T-helper 9 cell (primary cell): ENCODE data around the gene IP6K3.
A peak's percentile ranks its signal among the peaks of the same experiment; 100 is the strongest.

ENCODE experiments used
- DNase-seq: peaks from one replicate; pipeline ENCODE4 v3.0.0-alpha.2; 2020

The IP6K3 gene

DNA sequence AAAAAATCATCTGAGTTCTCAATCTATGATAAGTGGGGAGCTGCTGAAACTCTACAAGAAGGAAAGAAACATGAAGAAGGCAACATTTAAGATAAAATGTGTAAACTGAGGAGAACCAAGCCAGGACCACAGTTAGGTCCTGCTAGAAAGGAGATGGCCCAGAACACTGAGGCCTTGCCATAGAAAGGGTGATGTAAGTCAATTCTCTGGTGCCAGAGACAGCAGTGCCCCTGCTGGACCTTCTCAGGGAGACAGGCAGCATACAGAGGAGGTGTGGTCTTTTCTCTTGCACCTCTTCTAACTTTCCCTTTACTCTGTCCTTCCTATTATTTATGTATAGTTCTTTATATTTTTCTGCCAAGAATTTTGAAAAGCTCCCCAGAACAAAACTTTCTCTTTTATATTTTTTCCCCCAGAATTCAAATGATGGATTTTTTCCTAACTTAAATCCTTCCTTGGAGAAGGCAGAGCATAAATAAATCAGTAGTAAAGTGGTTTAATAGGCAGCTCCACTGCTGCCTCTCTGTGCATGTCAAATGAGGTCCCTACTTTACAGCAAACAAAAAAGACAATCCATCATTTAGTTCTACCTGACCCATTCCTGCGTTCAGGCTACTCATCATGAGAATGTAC is 44.2 kb downstream of the IP6K3 start:
- DNase-seq, result no peak

DNA sequence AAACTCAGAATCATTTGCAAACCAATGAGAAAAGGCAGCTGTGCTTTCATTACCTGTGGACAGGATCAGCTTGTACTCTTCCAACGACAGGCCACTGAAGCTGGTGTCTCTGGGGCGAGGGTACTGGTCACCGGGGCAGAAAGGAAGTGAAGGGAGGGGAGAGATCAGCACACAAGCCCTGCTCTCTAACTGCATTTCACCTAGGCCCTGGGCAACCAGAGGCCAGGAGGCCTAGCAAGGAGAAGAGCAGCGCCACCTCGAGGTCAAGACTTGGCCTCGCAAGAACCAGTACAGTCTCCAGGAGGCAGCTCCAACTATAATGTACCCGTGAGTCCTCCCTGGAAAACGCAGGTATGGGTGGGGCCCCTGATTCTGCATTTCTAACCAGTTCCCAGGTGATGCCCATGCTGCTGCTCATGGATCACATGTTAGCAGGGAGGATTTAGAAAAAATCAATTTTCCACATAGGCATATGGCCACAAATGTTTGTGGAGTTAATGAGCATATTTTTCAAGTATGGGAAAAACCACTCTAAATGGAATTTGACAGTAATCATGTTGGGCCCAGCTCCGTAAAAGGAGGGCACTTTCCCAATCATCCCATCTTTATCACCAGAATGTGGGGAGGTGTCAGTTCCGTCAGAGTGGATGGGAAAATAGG is 46.2 kb downstream of the IP6K3 start:
- peak; percentile 65 for DNase-seq

DNA sequence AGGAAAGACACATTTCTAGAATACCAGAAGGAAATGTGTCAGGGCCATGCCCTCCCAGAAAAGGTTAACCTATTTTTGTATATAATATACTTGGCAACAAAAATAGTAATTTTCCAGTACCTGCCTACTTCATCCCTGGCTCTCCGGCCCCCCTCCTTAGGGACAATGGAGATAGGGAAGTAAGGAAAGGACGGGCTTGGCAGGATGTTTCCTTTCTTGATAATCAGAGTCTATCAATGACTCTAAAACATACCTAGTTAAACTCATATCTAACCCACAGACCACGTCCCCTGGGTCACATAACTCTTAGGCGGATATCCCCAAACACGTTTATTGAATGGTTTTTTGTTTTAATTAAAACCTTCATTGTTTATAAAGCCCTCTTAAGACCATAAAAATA is 47.0 kb downstream of the IP6K3 start:
- DNase-seq, result no peak

DNA sequence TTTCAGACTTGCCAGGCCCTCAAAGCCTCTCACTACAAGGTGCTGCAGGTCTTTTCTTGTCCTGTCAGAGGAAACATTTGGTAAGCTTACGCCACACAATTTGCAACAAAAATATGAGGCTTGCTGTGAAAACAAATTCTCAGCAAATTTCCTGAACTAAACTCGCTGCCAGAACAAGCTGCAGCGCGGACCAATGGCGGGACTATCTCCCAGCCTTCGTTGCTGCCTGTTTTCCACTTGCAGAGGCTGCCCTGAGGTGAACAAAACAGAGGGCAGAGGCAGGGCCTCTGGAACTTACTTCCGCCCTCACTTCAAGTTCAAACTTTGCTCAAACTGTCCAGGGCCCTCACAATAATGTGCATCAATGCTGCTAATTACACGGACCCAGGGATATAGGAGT is 47.6 kb downstream of the IP6K3 start:
- DNase-seq, result no peak

DNA sequence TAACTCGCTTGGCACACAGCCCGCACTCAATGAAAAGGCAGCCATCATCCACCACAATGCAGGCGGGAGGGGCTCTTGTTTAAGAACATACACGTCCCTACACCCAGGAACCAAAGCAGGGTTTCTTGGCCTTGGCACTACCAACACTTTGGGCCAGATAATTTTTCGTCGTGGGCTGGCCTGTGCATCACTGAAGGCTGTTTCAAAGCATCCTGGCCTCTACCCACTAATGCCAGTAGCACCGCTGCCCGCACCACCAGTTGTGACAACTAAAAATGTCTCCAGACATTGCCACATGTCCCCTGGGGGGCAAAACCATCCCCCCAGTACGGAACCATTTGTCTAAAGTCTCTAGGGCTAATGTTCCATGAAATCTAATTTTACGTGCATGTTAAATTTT is 48.2 kb downstream of the IP6K3 start:
- no peak for DNase-seq

DNA sequence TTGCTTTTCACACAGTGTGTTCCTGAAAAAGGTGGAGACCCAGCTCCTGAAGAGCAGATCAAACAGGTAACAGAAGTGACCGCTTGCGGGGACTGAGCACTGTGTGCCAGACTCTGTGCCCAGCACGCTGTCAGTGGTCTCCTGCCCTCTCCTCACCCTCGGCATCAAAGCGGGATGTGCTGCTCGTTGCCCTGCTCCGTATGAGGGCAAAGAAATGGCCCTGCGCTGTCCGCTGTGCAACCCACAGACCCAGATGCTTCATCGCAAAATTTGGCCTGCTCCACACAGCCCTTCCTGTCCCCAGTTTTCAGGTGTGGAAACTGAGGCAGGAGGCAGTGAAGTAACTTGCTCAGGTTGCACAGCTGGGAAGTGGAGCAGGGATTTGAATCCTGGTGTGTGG is 48.9 kb downstream of the IP6K3 start:
- no peak for DNase-seq

DNA sequence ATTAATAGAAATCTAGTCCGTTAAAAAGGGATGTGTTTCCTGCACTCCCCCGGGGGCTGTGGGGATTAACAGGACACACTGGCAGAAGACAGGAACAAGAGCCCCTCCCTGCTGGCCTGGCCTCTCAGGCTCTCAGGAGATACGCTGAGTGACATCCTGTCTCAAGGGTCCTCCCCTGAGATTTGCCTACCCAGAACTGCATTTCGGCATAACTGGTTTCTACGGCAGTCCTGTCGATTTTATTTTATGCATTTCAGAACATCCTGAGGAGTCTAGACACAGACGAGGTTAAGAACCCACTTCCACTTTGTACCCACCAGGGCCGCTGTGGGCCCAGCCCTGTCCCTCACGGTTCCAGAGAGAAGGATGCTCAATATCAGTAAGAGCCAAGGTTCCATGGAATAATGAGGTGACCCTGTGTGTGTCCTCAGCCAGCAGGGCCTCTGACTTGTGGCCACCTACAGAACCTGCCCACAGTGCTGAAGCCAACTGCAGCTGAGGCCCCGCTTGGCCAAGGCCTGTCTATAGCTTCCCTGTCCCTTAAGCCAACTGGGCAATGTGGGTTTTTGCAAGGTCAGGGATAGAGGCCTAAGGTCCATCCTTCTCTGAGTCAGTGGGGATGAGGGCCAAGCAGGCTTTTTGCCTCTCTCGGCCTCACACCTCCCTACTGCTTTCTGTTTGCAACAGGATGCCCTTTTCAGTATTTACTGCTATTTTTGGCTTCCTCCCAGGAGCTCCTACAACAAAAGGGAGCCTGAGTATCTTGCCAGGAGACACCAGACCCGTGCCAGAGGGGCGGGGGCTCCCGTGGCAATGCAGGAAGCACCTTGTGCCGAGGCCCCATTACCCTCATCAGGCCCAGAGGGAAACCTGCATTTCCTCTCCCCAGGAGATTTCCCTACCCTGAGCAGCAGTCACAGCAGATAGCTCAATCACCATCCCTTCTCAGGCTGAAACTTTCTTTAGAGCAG is 49.9 kb downstream of the IP6K3 start:
- DNase-seq, result no peak

DNA sequence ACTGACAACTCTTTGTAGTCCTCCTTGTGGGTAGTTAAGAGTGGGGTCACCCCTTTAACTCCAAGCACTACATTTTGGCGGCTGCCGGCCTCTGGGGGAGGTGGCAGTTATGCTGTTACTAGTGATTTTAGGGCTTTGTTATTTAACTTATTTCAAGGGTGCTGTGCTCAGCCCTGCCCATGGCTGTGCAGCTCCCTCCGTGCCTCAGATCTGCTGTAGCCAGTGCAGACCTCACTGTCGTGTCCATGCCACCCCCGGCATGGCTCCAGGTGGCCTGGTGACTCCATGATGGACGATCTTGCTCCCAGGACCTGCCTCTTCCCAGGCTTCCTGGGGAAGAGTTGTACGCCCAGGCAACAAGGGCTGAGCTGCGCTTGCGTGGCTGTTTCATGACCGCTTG is 50.6 kb downstream of the IP6K3 start:
- no peak for DNase-seq

DNA sequence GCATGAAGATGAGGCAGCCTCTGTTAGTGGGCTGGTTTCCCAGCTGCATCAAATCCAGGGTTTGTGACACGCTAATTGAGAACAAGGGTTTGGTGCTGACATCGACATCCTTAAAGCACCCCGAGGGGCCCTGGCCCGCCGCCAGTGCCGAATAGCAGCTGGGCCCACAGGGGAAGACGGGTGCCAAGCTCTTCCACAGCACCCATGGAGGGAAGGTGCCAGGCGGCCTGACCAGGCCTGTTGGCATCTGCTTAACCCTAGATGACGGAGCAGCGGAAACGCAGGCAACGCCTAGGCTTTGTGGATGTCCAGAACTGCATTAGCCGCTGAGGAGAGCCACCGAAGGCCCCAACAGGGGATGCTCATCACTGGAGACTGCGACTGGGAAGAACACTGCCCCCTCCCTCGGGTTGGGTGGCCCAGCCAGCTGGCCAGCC is 51.2 kb downstream of the IP6K3 start:
- no peak for DNase-seq

DNA sequence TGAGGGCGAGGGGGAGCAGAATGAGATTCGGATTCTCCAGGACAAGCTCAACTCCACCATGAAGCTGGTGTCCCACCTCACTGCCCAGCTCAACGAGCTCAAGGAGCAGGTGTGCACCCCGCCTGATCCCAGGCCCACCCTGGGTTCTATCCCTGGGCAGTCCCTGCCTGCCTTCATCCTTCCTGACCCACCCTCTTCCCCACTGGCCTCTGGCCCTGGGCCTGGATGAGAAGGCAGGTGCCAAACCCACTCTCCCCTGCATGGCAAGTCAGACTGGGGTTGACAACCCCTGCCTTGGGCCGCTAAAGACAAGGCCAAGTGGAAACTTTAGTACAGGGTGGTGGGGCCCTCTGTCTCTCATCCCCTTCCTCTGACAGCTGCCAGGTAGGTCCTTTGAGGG is 51.7 kb downstream of the IP6K3 start:
- DNase-seq, result no peak

DNA sequence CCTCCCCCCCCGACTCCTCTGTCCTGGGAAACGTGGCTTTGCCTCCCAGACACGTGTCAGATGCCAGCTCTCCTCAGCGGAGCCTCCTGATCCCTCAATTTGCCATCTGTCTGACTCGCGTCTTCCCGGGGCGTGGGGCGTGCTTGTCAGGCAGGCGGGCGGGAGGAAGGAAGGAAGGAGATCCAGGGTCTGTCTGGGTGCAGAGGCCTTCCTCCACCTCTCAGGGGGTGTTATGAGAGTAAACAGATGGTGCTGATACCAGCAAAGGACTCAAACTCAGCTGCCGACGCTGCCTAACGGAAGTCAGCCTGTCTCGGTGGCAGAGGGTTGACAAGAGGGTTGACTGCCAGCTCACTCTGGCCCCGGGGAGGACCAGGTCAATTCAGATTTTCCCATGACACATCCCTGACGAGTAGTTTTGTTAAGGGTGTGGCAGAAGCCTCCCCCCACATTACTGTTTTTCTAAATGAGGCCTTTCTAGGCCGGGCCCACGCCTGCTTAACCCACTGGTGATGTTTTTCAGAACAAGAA is 52.2 kb downstream of the IP6K3 start:
- peak; percentile 54 for DNase-seq

DNA sequence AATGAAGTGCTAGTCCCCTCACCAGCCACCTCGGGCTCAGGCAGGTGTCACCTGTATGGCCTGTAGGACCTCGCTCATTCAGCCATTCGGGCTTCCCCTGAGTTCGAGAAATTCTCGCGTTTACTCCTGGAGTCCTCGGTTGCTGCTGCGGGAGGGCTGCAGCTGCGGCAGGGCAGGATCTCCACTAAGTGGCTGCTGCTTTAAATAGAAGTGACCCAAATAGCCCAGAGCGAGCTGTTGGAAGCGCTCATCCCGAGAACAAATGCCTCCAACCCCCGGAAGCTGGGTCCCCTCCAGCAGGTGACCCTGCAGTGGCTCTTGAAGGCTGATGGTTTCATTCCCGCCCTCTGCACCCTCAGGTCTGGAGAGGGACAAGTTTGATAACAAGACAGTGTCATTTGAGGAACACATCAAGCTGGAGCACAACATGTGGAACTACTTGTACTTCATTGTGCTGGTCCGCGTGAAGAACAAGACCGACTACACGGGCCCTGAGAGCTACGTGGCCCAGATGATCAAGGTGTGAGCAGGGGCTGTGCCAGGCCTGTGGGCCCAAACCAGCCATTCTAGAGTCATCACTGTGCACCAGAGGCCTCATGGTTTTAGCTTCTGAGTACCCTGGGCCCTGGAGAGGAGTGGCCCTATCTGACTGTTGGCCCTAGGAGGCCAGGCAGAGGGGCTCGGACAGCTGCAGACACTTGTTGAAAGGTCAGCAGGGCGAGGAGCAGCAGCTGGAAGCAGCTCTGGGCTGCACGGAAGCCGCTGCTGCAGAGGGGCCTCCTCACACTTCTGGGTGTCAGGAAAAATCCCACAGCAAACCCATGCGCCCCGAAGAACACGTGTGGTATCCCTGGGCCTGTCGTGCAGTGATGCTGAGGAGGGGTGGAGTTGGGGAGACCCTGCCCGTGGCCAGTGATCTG is 53.3 kb downstream of the IP6K3 start:
- no peak for DNase-seq

DNA sequence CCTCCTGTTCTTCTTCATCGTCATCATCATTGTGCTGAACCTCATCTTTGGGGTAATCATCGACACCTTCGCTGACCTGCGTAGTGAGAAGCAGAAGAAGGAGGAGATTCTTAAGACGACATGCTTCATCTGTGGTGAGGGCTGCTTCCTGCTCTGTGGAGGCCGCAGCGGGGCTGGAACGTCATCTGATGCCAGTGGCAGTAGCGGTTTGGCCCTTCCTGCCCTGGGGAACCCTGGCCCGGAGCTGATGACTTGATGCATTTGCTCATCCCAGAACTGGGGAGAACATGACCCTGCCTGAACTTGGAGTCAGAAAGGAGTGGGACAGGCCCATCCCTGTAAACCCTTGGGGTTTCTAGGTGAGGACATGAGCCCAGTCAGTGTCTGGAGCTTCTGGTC is 53.9 kb downstream of the IP6K3 start:
- DNase-seq, result peak; percentile 60

DNA sequence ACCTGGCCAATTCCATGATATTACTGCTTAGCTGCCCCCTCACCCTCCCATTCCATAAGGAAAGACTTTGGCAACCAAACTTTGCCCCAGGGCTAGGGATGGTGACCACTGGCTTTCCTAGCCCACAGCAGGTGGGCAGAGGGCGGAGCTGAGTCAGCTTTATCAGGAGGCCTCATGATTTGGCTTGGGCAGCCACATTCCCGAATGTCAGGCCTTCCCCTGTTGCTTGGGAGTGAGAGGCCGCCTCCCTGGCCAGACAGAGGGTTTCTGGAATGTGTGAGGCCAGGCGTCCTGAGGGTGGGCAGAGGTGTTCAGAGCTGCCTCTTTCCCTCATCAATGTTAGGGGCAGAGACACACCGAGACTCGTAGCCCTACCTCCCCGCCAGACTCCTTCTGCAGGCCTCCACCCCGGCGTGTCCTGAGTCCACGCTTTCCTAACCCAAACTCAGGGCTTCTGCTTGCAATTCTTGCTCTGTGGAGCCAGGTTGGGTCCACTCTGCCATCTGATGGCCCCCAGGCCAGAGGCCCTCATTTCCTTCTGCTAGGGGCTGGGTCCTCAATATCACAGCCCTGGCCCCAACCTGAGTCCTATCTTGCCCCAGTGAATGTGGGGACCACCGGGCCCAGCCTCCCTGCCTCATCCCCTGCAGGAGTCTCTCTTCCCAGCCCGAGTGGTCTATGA is 54.5 kb downstream of the IP6K3 start:
- DNase-seq, result no peak

DNA sequence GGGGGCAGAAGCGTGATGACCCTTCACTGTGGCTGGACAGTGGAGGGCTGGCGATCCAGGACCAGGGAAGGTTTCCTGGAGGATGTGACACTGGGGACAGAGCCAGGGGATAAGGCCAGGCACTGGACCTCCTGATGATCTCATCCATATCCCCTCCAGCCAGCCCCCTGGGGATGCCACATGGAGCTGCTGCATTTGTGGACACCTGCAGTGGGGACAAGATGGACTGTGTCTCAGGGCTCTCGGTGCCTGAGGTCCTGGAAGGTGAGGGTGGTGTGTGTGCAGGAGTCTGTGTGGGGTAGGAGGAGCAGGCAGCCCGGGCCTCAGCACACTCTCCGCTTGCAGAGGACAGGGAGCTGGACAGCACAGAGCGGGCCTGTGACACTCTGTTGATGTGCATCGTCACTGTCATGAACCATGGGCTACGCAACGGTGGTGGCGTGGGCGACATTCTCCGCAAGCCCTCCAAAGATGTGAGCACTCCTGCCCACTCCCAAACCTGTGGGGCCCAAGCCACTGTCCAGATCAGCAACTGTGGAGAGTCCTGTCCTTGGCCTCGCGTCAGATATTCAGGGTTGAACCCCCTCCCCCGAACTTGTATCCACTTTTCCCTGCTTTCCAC is 55.1 kb downstream of the IP6K3 start:
- no peak for DNase-seq

DNA sequence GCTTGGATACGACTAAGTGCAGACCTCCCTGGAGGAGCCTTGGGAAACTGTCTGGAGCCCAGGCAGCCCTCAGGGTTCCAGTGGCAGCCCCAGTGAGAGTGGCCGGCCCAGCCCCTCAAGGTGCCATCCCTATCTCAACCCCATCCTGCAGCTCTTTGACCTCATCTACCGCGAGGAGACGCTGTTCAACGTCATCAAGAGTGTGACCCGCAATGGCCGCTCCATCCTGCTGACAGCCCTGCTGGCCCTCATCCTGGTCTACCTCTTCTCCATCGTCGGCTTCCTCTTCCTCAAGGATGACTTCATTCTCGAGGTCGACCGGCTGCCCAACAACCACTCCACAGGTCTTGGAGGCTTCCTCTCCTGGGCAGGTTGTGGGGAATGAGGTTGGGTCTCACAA is 55.9 kb downstream of the IP6K3 start:
- DNase-seq, result no peak

DNA sequence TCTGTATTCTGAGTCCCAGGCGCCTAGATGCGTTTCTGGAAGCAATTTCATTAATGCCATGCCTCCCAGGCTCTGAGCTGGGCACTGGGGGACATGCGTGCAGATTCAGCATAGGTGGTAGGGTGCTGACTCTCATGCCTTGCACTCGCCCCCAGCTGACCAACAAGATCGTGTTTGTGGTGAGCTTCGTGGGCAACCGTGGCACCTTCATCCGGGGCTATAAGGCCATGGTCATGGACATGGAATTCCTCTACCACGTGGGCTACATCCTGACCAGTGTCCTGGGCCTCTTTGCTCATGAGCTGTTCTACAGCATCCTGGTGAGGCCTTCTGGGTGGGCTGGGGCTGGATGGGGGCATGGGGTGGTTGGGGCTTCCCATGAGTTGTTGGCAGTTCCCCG is 56.8 kb downstream of the IP6K3 start:
- no peak for DNase-seq

DNA sequence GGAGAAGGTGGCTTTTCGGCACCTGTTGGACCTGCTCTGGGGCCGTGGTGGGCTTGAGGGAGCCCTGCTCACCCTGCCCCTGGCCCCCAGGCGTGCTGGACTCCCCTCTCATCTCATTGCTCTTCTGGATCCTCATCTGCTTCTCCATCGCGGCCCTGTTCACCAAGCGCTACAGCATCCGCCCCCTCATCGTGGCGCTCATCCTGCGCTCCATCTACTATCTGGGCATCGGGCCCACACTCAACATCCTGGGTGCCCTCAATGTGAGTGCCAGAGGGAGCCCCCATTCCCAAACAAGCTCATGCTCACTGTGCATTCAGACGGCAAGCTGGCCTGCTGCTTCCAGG is 57.6 kb downstream of the IP6K3 start:
- no peak for DNase-seq

DNA sequence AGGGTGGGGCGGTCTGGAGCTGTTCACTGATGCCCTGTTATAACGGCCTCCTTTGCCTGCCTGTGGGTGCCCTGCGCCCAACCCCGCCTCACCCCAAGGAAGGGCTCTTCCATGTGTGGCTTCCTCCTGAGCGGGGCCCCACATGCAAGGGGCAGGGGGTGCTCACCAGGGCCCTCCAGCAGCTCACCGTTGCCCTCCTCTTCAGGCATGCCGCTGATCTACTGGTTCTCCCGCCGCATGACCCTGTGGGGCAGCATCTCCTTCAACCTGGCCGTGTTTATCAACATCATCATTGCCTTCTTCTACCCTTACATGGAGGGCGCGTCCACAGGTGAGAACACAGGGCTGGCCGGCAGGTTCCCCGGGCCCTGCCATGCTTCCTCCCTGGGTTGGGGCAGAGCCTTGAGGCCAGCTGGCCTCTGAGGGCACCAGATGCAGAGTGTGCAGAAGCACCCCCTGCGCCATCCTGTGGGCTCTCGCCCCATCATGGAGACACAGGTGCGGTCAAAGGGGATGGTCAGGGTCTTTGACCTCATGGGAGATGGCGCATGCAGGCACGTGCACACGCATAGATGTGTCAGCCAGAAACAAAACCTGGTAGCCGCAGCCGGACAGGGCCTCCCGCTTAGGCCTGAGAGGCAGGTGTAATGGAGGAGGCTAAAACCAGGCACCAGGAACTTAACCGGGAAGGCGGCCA is 58.1 kb downstream of the IP6K3 start:
- DNase-seq, result no peak

DNA sequence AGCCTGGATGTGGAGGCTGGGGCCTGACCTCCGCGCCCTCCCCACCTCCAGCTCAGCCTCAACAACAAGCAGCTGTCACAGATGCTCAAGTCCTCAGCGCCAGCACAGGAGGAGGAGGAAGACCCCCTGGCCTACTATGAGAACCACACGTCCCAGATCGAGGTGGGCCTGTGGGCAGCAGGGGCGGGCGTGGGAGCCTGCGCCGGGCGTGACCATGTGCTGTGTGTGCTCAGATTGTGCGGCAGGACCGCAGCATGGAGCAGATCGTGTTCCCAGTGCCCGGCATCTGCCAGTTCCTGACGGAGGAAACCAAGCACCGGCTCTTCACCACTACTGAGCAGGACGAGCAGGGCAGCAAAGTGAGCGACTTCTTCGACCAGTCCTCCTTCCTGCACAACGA is 58.7 kb downstream of the IP6K3 start:
- no peak for DNase-seq
